ENCODE data around the gene IL17B. TPM values are rescaled to one million over a fixed set of nuclear protein-coding genes. Genes with fewer than 3 reads are reported as not detected.

Gene IL17B
- total RNA-seq, 1 experiment from 2014 or later, result not detected

DNA sequence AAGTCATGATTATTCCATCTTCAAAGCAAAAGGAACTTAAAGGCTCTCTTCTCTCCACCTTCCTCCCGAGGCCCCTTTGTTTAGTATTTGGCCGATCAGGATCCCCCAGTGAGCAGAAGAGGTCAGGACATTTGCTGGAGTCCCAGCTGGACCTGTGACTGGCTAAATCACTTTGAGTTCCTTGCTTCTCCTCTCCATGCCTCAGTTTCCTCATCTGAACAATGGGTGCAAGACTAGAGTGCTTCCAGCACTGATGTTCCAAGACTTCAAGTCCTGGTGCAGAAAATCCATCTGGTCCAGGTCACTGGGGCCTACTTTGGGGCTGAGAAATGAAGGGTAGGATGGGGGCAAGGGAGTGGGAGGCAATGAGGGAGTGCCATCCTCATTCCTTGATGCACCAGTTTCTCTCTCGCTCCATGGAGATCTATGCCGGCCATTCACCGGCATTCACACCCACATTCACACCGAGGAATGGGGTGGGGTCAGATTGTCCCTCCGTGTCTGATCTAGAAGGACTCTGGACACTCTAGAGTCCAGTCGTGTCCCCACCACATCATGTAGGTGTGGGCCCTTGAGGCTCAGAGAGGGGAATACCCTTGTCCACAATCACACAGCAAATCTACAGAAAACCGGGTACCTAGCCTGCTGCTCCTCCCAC, 38.7 kb upstream of the IL17B start:
- no peaks in the 10 kb centered on the region for H3K79me2 ChIP-seq (ENCODE audit: low read depth)
- no peak overlapping the region for H2AFZ ChIP-seq

DNA sequence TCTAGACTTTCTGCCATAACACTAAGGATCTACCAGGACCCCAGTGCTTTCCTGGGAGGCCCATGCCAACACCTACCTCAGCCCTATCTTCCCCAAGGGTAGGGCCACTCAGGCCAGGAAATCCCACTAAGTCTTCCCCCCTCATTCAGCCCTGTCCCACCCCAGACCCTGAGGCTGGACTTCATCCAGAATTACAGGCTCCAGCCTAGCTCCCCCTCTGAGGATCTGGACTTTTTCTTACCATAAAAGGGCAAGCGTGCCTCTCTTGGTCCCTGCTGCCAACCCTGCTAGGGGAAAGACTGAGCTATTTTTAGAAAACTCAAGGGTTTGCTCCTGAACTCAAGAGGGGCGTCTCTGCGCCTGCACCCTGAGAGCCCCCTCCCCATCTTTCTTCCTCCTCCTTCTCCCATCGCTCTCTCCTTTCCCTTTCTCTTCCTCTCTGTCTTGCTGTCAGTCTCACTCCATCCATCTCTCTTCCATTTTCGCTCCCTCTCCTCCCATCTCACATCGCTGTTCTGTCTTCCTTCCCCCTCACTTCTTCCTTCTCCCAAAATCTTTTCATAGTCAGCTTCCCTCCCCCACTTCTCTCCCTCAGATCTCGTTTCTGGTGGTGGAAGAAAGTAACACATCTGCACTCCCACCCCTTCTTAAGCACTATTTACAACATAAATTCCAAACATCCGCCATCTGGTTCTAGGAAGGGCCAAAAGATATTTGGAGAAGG, 38.1 kb upstream of the IL17B start:
- no peak overlapping the region for H3K4me3 ChIP-seq
- no peak overlapping the region for H3K27ac ChIP-seq
- TF ChIP-seq EZH2 (IDR thresholded peaks at IDR 0.05; ENCODE audit: low read depth), result no peak
- TF ChIP-seq CTCF (conservative IDR thresholded peaks at IDR 0.05), result no peak
- no peaks in the 10 kb centered on the region for H3K9me3 ChIP-seq (ENCODE audit: insufficient read depth, low read depth)
- no peaks in the 10 kb centered on the region for H3K9me2 ChIP-seq (ENCODE audit: insufficient read depth)
- ChIA-PET POLR2A (ENCODE audit: unreplicated experiment) (no interaction called here), CTCF (no interaction called here)
- H3K27me3 ChIP-seq (ENCODE audit: insufficient read depth, low read depth), result peaks cover 7% of the 10 kb centered on the region; the same call in 1 of the 2 replicates
- no peaks in the 10 kb centered on the region for H3K4me1 ChIP-seq (replicated peaks; ENCODE audit: insufficient read depth)
- H2AFZ ChIP-seq, result no peak overlapping the region
- H4K20me1 ChIP-seq (ENCODE audit: insufficient read depth), result no peaks in the 10 kb centered on the region
- no peaks in the 10 kb centered on the region for H3F3A ChIP-seq (ENCODE audit: insufficient read depth, low read depth)
- H3K4me2 ChIP-seq, result no peak overlapping the region
- no peaks in the 10 kb centered on the region for H3K79me2 ChIP-seq (ENCODE audit: low read depth)
- BruUV-seq (replicated peaks), result no TSS peak
- intact Hi-C loops (cut with micrococcal nuclease; ENCODE audit: unreplicated experiment), result no loop called here
- DNase-seq, result no peak
- no peaks in the 10 kb centered on the region for H3K36me3 ChIP-seq (ENCODE audit: low read depth)

More for the DNA sequence above, 38.7 kb upstream of the IL17B start:
- no peaks in the 10 kb centered on the region for H3K36me3 ChIP-seq (ENCODE audit: low read depth)
- ChIA-PET CTCF (no interaction called here), POLR2A (ENCODE audit: unreplicated experiment) (no interaction called here)
- DNase-seq, result no peak
- no peaks in the 10 kb centered on the region for H3K9me2 ChIP-seq (ENCODE audit: insufficient read depth)
- no peaks in the 10 kb centered on the region for H3K9me3 ChIP-seq (ENCODE audit: insufficient read depth, low read depth)
- H3F3A ChIP-seq (ENCODE audit: insufficient read depth, low read depth), result no peaks in the 10 kb centered on the region
- BruUV-seq (replicated peaks), result no TSS peak
- no peak overlapping the region for H3K4me2 ChIP-seq
- TF ChIP-seq CTCF (conservative IDR thresholded peaks at IDR 0.05), result no peak
- no peak for TF ChIP-seq EZH2 (IDR thresholded peaks at IDR 0.05; ENCODE audit: low read depth)
- no peaks in the 10 kb centered on the region for H4K20me1 ChIP-seq (ENCODE audit: insufficient read depth)
- no peak overlapping the region for H3K4me3 ChIP-seq
- peaks cover 7% of the 10 kb centered on the region; the same call in 1 of the 2 replicates for H3K27me3 ChIP-seq (ENCODE audit: insufficient read depth, low read depth)
- no peaks in the 10 kb centered on the region for H3K4me1 ChIP-seq (replicated peaks; ENCODE audit: insufficient read depth)
- no peak overlapping the region for H3K27ac ChIP-seq
- intact Hi-C loops (cut with micrococcal nuclease; ENCODE audit: unreplicated experiment), result no loop called here

DNA sequence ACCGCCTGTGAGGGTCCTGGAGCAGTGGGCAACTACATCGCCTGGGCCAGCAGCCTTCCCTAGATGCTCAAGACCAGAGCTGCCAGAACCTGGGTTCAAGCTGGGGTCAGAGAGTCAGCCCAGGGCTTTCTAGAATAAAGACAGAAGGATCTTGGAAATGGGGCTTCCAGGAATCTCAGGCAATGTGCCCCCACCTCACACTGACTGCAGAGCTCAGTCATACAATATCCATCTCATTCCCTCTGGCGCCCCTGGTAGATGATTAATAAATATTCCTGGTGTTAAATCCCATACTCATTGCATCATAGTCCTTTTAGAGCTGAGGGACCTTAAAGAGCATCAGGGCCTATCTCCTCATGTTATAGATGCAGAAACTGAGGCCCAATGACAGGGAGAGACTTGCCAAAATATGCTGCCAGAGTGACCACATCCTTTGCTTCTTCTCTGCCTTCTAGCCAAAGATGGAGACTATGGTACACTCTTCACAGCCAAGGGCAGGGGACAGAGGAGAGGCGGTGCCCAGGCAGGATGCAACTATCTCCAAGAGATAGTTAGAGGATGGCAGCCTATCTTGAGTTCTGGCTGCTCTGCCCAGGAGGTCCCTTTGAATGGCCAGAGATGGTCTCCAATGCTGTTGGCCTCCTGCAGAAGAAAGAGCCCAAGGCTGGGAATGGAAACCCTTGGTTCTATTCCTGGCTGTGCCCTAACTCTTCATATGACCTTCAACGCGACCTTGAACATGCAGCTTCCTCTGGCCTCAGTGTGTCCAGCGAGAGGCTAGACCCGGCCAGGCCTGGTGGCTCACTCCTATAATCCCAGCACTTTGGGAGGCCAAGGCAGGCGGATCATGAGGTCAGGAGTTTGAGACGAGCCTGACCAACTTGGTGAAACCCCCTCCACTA, 36.2 kb upstream of the IL17B start:
- Histone ChIP-seq H3K36me3 (ENCODE audit: low read depth) (no peaks in the 10 kb centered on the region), H2AFZ (no peak overlapping the region), H3K4me1 (replicated peaks; ENCODE audit: insufficient read depth) (no peaks in the 10 kb centered on the region), H3K79me2 (ENCODE audit: low read depth) (no peaks in the 10 kb centered on the region), H3K27me3 (ENCODE audit: insufficient read depth, low read depth) (peaks cover 7% of the 10 kb centered on the region; the same call in 1 of the 2 replicates), H3K27ac (no peak overlapping the region), H3K4me3 (no peak overlapping the region), H3K4me2 (no peak overlapping the region), H4K20me1 (ENCODE audit: insufficient read depth) (no peaks in the 10 kb centered on the region), H3F3A (ENCODE audit: insufficient read depth, low read depth) (no peaks in the 10 kb centered on the region), H3K9me3 (ENCODE audit: insufficient read depth, low read depth) (no peaks in the 10 kb centered on the region), H3K9me2 (ENCODE audit: insufficient read depth) (no peaks in the 10 kb centered on the region)
- intact Hi-C loops (cut with micrococcal nuclease; ENCODE audit: unreplicated experiment), result no loop called here
- DNase-seq, result no peak
- no TSS peak for BruUV-seq (replicated peaks)
- TF ChIP-seq CTCF (conservative IDR thresholded peaks at IDR 0.05) (no peak), EZH2 (IDR thresholded peaks at IDR 0.05; ENCODE audit: low read depth) (no peak)
- POLR2A ChIA-PET (ENCODE audit: unreplicated experiment), result no interaction called here
- CTCF ChIA-PET, result no interaction called here
